Left renal pelvis (tissue), 4 donors: ENCODE measurements around the gene SLC36A4. TPM values are rescaled to one million over a fixed set of nuclear protein-coding genes. Genes with fewer than 3 reads are reported as not detected.
"Not testable (repeated sequence)": the region's sequence is repeated elsewhere in the genome, so short reads cannot be mapped to it uniquely, and the experiment has no call there.

Experiments
- DNase-seq, 4 donors: peaks; one replicate each; pipeline ENCODE4 v3.0.0-alpha.2; 2013; ENCODE audit warnings: low read depth in 4 of 4, low spot score in 3 of 4
- polyA plus RNA-seq, 4 donors: library from polyadenylated mRNA; unstranded; fragments of 120-200 nt; gene quantifications; one replicate each; pipeline ENCODE4 v1.2.1, GENCODE V29; 2013; ENCODE audit not compliant: insufficient read length in 4 of 4

Gene SLC36A4
- polyA plus RNA-seq, 4 donors, result 12.8 to 21.7 (median 21.0) TPM

- DNase-seq, result no peak
These were observed 74.4 kb downstream of the SLC36A4 start for GRCh38 chr11:93123351-93123898.

- DNase-seq, result no peak
These were observed 75.1 kb downstream of the SLC36A4 start for GRCh38 chr11:93122535-93123235.

GRCh38 chr11:93118276-93118675, 79.5 kb downstream of the SLC36A4 start:
- no peak for DNase-seq

DNA sequence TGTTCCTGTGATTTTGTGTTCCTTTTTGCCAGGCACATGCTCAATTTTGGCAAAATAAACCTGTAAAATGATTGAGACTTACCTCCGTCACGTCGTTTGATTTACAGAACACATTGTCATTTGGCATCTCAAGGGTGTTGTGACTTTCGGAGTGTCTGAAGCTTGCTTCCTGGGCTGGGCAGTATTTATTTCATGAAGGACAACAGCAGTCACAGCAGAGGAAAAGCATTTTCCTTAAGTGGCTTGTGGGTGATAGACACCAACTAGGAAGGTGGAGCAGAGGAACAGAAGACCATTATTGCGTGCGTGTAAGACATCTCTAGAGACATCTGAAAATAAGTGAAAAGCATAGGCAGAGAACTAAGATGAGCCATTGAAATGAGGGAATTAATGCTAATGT, 80.2 kb downstream of the SLC36A4 start:
- no peak for DNase-seq

DNA sequence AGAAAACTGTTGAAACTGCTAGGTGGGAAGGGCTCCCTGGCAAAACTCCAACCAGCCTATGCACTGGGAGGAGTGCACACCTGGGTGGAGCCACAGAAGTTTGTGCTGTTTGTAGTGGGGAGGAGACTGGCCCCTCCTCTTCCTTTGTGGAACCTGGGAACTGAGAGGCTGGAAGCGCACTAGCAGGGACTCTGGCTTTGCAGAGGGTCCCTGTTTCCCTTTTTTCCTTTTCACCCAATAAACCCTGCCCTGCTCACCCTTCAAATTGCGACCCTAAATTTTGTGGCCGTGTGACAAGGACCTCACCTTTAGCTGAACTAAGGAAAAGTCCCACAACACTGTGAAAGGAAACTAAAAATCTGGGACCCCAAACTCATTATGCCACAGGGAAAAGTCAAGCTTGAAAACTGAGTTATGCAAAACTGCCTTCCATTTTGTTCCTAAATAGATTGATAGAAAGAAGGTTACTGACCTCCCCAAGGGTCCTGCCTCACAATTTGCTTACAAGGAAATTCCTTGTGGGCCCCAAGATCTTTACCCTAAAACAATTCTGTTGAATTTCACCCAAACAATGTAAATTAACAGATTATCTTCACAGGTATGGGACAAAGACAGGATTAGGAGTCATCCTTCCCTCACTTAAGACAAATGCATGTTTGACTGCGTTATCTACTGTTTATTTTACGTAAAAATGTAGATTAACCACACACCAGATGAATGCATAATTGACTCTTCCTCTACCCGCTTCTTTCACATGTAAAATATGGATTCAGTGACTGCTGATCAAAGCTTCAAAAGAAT, 81.0 kb downstream of the SLC36A4 start:
- no peak for DNase-seq

- no peak for DNase-seq
These were observed 83.5 kb downstream of the SLC36A4 start for GRCh38 chr11:93114304-93114703.

GRCh38 chr11:93113824-93114223, 84.0 kb downstream of the SLC36A4 start:
- DNase-seq, result no peak

DNA sequence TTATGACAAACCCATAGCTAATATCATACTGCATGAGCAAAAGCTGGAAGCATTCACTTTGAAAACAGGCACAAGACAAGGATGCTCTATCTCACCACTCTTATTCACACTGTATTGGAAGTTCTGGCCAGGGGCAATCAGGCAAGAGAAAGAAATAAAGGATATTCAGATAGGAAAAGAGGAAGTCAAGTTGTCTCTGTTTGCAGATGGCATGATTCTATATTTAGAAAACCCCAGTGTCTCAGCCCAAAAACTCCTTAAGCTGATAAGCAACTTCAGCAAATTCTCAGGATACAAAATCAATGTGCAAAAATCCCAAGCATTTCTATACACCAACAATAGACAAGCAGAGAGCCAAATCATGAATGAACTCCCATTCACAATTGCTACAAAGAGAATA, 86.6 kb downstream of the SLC36A4 start:
- not testable (repeated sequence) for DNase-seq

DNA sequence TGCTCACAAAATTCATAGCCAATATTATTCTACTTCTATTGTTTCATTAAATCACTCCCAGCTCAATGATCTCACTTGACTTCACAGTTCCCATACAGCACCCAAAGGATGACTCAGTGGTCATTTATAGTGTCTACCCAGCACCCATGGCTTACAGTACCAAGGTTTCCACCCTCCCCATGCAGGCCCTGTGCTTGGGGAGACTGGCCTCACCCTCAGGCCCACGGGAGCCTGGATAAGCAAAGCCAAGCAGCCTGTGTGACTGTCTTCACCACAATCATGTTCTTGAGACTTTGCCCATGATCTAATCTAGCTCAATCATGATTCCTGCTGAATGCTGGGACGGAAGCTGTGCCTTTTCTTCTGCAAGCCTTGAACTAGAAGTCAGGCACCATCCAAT, 97.6 kb downstream of the SLC36A4 start:
- DNase-seq, result no peak

DNA sequence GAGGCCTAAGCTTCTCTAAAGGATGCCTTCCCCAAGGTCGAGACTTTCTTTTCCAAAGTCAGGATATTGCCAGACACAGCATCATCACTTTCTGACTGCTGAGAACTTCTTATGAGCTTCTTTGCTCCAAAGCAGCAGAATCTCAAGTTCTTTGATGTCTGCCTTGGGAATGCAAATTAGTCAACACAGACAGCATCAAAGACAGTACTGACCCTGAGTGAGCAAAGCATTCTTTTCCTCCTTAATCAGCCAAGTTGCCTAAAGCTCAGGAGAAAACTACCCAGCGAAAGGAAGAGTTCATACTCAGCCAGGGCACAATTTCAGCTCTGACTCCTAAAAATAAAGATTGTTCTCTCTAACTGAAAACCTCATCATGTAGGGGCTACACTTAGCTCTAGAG, 98.0 kb downstream of the SLC36A4 start:
- no peak for DNase-seq

Other genes with a start within 250 kb of the SLC36A4 start
- gene MTNR1B, start 228.3 kb downstream of the SLC36A4 start, polyA plus RNA-seq, result not detected
- gene DEUP1, start 132.8 kb upstream of the SLC36A4 start, polyA plus RNA-seq, result 1 to 10 TPM in 3 of 4 donors, under 1 TPM in 1; 0.56 to 1.6 (median 1.5) TPM